GM21367 (cell line): ENCODE data around the gene MSI2.

Experiments used
- ATAC-seq: cut with Tn5 transposase; IDR thresholded peaks from one replicate; pipeline ENCODE4 v1.9.1; 2021; ENCODE audit not compliant: unreplicated experiment

Gene MSI2

GRCh38 chr17:57516290-57517230 lies 260.2 kb downstream of the MSI2 start:
- no peak for ATAC-seq

- no peak for ATAC-seq
Observed at GRCh38 chr17:57517273-57517631, 260.9 kb downstream of the MSI2 start.

- ATAC-seq, result no peak
Observed at GRCh38 chr17:57517632-57518456, 261.5 kb downstream of the MSI2 start.

DNA sequence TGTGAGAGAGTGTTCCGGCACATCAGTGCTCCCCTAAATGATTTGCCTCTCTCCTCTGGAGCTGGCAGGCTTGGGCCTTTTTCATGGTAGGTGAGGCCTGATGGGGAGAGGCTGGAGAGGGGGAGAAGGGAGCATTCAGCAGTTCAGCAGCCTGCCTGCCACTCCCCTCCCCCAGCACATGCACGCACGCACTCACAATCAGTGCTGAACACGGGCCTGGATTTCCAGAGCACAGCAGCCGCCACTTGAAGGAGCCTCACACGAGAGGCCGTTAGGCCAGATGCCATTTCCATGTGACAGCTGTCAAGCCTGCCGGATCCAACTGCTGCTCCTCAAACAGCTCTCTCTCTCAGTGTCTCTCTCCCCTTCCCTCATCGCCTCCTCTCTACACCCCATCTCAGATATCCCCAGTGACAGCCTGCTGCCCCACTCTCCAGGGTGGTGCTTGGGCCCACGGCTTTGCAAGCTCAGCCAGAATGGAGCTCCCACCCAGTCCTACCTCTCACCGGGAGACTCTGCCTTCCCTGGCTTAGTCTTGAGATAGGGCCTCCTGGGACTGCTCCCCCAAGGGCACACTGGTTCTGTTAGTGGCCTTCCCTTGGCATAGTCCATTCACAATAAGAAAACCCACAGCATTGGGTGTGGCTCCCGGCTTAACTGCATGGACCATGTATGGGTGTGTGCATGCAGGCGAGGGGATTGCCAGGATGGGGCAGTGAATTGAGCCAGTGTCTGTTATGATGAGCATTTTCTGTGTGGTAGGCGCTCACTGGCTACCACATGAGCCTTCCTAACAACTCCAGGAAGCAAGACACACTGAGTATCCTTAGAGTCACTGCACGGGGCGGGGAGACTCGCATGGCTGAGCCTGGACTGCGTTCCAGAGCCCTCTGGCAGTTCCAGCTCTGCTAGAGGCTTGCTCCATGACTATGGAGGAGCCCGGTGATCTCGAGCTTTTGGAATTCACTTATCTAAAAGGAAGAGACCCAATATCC lies 262.6 kb downstream of the MSI2 start:
- no peak for ATAC-seq

- ATAC-seq, result no peak
Observed at GRCh38 chr17:57519800-57520199, 263.5 kb downstream of the MSI2 start.

DNA sequence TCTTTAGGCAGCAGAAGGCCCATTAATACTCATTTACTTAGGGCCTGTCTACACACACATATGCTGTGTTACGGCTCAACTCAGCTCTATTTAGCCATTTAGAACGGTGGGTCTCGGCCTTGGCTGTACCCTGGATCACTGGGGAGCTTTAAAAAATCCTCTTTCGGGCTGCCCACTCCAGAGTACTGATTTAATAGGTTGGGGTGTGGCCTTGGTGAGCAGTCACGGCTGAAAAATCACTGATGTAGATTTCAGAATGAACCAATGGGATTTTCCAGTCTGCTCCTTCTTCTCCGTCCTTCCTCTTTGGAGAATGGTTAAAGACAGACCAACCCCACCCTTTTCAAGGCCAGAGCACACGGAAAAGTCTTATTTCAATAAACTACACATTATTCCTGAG lies 265.3 kb downstream of the MSI2 start:
- ATAC-seq, result no peak

DNA sequence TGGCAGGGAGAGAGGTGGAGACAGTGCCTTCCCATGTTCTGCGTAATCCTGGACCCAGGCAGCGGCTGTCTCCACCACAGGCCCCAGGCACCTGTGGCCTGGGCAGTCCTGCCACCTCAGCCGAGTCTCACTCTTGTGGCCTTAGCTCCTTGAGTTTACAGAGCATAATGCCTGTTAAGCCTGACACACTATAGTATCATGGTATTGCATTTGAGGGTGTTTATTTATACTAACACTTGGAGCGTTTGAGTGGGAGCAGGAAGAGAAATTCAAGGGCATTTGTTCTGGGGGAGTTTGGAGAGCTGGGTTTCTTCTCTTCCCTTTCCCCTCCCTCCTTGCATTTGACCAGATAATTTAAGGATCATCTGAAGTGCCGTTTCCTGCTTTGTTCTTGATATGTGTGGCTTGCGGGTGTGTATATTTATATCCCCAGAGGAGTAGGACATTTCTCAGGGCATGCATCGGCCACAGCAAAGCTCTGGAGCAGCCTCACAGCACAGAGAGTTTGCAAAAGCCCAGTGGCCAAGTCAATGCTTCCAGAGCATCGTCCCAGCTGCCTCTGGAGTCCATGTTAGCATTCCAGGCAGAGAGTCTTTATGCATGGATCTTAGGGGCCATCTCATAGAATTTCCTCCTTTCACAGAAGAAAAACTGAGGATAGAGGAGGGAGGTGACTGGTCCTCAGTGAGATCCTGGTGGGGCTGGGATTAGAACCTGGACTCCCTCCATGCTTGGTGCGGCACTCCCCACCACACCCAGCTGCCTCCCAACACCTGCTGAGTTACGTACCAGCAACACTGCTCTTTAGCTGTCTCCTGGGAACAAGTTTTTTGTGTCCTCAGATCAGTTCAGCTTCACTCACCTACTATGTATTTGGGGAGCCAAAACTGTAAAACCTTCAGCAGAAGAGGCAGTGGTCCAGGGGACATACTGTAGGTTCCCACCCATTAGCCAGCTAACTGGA lies 266.0 kb downstream of the MSI2 start:
- no peak for ATAC-seq

- ATAC-seq, result no peak
Observed at GRCh38 chr17:57523926-57524632, 267.8 kb downstream of the MSI2 start.

DNA sequence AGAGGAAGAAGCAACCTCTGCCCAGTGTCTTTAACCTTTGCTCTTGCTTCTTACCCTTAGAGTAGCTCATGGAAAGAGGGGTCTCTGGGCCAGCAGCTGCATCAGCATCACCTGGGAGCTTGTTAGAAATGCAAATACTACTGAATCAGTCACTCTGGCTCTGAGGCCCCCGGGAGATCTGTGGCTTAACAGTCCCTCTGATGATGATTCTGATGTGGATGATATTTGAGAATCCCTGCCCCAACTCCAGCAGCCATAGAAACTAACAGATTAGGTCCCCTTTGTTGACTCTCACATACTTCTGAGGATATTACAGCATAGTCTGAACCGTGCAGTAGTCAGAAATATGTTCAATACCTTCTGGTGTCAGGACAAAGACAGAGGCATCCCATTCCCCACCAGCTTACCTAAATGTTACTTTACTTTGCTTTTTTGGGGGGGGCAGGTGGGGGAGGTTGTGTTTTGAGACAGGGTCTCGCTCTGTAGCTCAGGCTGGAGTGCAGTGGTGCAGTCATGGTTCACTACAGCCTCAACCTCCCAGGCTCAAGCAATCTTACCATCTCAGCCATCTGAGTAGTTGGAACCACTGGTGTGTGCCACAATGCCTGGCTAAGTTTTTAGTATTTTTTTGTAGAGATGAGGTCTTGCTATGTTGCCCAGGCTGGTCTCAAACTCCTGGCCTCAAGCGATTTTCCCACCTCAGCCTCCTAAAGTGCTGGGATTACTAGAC lies 268.7 kb downstream of the MSI2 start:
- no peak for ATAC-seq

- ATAC-seq, result no peak
Observed at GRCh38 chr17:57527221-57528057, 271.1 kb downstream of the MSI2 start.

DNA sequence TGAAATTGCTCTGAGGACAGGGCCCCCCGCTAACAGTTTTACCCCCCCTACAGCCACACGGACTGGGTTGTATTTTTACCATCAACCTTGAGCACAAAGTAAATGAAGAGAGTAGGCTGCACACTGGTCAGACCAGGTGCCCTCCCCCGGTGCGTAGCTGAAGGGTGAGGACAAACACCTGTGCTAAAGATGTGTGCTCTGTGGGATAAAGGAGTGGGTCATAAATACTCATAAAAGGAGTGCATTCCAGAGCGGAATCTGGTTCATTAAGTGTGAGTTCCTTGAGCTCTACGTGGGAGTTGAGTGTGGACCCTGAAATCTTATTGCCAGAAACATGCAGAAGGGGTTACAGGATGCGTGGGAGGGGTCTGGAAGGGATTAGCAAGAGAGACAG lies 271.7 kb downstream of the MSI2 start:
- no peak for ATAC-seq

- ATAC-seq, result no peak
Observed at GRCh38 chr17:57530026-57530425, 273.7 kb downstream of the MSI2 start.

GRCh38 chr17:57530508-57530907 lies 274.2 kb downstream of the MSI2 start:
- no peak for ATAC-seq

DNA sequence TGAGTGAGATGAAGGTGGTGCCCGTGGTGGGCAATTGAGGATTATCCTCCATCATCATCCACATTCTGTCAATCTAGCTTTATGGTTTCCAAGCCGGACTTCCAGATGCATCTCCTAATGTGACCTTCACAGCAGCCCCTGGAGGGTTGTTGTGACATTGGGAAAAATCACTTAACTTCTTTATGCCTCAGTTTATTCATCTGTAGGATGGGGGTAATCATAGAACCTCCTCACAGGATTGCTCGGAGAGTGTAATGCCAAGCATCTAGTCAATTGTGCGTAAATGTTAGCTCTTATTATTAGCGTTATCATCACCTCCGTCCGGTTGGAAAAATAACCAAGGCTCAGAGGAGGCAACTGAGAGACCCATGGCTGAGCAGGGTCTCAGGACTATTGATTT lies 274.8 kb downstream of the MSI2 start:
- ATAC-seq, result no peak

DNA sequence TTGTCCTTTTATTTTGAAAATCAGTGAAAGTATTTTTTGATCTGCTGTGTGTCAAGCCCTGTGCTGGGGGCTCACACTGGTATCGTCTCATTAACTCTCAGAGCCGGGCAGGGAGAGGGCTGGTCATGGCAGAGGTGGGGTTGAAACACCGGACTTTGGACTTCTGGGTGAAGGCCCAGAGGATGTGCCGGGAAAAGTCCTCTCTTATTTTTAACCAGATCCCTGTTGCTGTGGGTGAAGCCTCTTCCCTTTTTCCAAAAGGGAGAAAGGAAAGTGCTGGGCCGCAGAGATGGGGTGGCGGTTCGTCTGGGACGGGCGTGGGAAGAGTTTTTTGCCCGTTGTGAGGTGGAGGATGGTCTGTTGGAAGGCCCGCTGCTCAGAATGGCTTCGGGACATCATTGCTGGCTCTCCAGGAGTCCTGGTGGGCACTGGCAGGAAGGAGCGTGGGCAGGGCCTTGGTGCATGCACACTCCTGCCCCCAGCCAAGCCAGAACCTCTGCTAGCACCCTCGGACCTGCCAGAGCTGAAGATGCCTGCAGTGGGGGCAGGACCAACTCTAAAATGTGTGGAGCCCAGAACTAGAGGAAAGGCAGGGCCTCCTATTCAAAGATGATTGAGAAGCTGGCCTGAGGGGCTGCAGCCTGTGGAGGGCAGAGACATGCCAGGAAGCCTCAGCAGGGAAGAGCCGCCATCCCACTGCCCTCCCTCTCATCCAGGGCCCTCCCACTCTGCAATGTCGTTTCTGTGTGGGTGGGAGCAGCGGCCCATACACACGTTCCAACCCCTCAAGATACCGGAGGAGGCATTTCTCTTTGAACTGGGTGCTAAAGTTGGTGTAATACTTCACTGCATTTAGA lies 275.6 kb downstream of the MSI2 start:
- no peak for ATAC-seq

GRCh38 chr17:57532556-57532955 lies 276.2 kb downstream of the MSI2 start:
- ATAC-seq, result no peak

DNA sequence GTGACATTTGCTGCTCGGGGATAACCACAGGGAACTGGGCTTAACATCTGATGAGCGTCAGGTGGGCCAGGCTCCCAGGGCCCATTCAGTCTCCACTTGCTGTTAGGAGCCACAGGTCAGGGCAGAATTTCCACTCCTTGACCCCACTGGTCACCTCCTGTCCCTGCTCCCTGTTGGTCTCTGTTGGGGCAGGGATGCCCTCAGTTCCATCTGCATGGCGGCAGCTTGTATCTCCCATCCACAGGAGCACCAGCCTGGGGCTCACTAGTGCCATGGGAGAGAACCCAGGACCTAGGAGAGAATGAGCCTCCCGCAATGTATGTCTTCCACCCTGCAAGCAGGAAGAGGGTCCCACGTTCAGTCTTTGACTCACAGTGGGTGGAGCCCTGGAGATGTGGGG lies 276.6 kb downstream of the MSI2 start:
- ATAC-seq, result no peak
